Skin epidermis (tissue), 12 donors: ENCODE data around the gene ARID3A.
A peak's percentile ranks its signal among the peaks of the same experiment; 100 is the strongest.
"Not testable (repeated sequence)": the region's sequence is repeated elsewhere in the genome, so short reads cannot be mapped to it uniquely, and the experiment has no call there.

Experiments used
- H3K27ac ChIP-seq, 21 experiments: fragments of 200-600 bp; sonication (generic) in 11 of 21; one replicate each; pipeline ENCODE4 v1.5.0; 2020; ENCODE audit warnings: mild to moderate bottlenecking in 3 of 21, inconsistent platforms in 2 of 21, moderate library complexity in 2 of 21
- H3K4me3 ChIP-seq, 7 experiments: fragments of 200-600 bp; sonication (generic) in 2 of 7; one replicate each; pipeline ENCODE4 v1.5.0; 2020; ENCODE audit warnings: inconsistent platforms in 2 of 7, mild to moderate bottlenecking in 2 of 7, moderate library complexity in 1 of 7

The ARID3A gene

GRCh38 chr19:954672-955494 is 29.0 kb downstream of the ARID3A start:
- no peak overlapping the region for H3K27ac ChIP-seq
- H3K4me3 ChIP-seq: no peak overlapping the region

GRCh38 chr19:955803-956765 is 30.2 kb downstream of the ARID3A start:
- Histone ChIP-seq H3K4me3 (no peak overlapping the region), H3K27ac (no peak overlapping the region)

- Histone ChIP-seq H3K27ac (peak overlapping the region in 1 of 21 experiments; percentile 20), H3K4me3 (no peak overlapping the region)
Measured at GRCh38 chr19:956766-957440, 31.1 kb downstream of the ARID3A start.

GRCh38 chr19:957578-957977 is 31.7 kb downstream of the ARID3A start:
- H3K4me3 ChIP-seq, H3K27ac ChIP-seq: not testable (repeated sequence)

GRCh38 chr19:958967-959855 is 33.4 kb downstream of the ARID3A start:
- peak overlapping the region in 1 of 21 experiments; percentile 6 for H3K27ac ChIP-seq
- no peak overlapping the region for H3K4me3 ChIP-seq

GRCh38 chr19:960020-960419 is 34.2 kb downstream of the ARID3A start:
- Histone ChIP-seq H3K27ac (no peak overlapping the region), H3K4me3 (no peak overlapping the region)

- Histone ChIP-seq H3K4me3 (no peak overlapping the region), H3K27ac (no peak overlapping the region)
Measured at GRCh38 chr19:960601-960938, 34.7 kb downstream of the ARID3A start.

GRCh38 chr19:961866-962620 is 36.2 kb downstream of the ARID3A start:
- Histone ChIP-seq H3K4me3 (no peak overlapping the region), H3K27ac (no peak overlapping the region)

GRCh38 chr19:962683-963400 is 37.0 kb downstream of the ARID3A start:
- Histone ChIP-seq H3K4me3 (no peak overlapping the region), H3K27ac (no peak overlapping the region)

- Histone ChIP-seq H3K27ac (no peak overlapping the region), H3K4me3 (no peak overlapping the region)
Measured at GRCh38 chr19:963486-963951, 37.7 kb downstream of the ARID3A start.

GRCh38 chr19:964116-964520 is 38.3 kb downstream of the ARID3A start:
- no peak overlapping the region for H3K4me3 ChIP-seq
- H3K27ac ChIP-seq: no peak overlapping the region

- no peak overlapping the region for H3K4me3 ChIP-seq
- no peak overlapping the region for H3K27ac ChIP-seq
Measured at GRCh38 chr19:964761-965694, 39.2 kb downstream of the ARID3A start.

- Histone ChIP-seq H3K27ac (no peak overlapping the region), H3K4me3 (no peak overlapping the region)
Measured at GRCh38 chr19:966485-967088, 40.8 kb downstream of the ARID3A start.

- Histone ChIP-seq H3K27ac (no peak overlapping the region), H3K4me3 (no peak overlapping the region)
Measured at GRCh38 chr19:970695-971094, 44.9 kb downstream of the ARID3A start.

- no peak overlapping the region for H3K4me3 ChIP-seq
Measured at GRCh38 chr19:971795-972194, 46.0 kb downstream of the ARID3A start.

GRCh38 chr19:972281-972680 is 46.4 kb downstream of the ARID3A start:
- Histone ChIP-seq H3K4me3 (no peak overlapping the region), H3K27ac (no peak overlapping the region)

More at GRCh38 chr19:971795-972194, 46.0 kb downstream of the ARID3A start:
- H3K27ac ChIP-seq: no peak overlapping the region
